Measurements from ENCODE around the gene HUS1. TPM values are rescaled to one million over a fixed set of nuclear protein-coding genes. Genes with fewer than 3 reads are reported as not detected.
A peak's percentile ranks its signal among the peaks of the same experiment; 100 is the strongest.

HUS1 gene
- total and polyA plus RNA-seq, 2 of the 8 experiments (the other 6 are each of a cell fraction or from before 2014, with no cell fraction given): 15.0 to 33.0 TPM

- Histone ChIP-seq H2BK120ac (replicated peaks; ENCODE audit: low read depth, low read length) (no peak overlapping the region), H3K27ac (ENCODE audit: low read depth, low read length) (0 out of 2 replicates have a peak overlapping the region, but pooled peaks have one; percentile 17), H3K4me3 (ENCODE audit: extremely low read depth in 1 of 4, insufficient read depth in 2 of 4, low read depth in 3 of 4, low read length in 4 of 4) (peak overlapping the region; percentile 79 to 80 (median 80)), H4K8ac (ENCODE audit: extremely low read depth, insufficient read depth, low read length) (no peak overlapping the region), H3K9ac (replicated peaks in 1 of 4; ENCODE audit: extremely low read depth in 1 of 4, low read depth in 3 of 4, low read length in 3 of 4) (peak overlapping the region; percentile 0 to 92 (median 64); a peak in 5 of 7 replicates), H3K23me2 (ENCODE audit: low read depth, low read length) (peaks cover 4% of the 10 kb centered on the region; the same call in 1 of the 2 replicates), H3K56ac (replicated peaks; ENCODE audit: insufficient read length, low read depth, low read length) (no peak overlapping the region), H3K79me2 (ENCODE audit: control insufficient read depth in 1 of 2, insufficient read depth in 2 of 2, low read length in 2 of 2) (peaks cover 5 to 13% of the 10 kb centered on the region in 2 experiments), H2BK20ac (ENCODE audit: low read length) (no peak overlapping the region), H4K91ac (replicated peaks; ENCODE audit: insufficient read length, low read length) (no peak overlapping the region), H2BK12ac (ENCODE audit: low read depth, low read length) (no peak overlapping the region), H2AK5ac (ENCODE audit: low read depth, low read length) (no peak overlapping the region), H3K9me3 (ENCODE audit: insufficient read depth in 2 of 2, low read depth in 1 of 2, low read length in 1 of 2) (no peaks in the 10 kb centered on the region), H3K4me2 (ENCODE audit: insufficient read depth in 1 of 2, low read depth in 2 of 2, low read length in 2 of 2) (peak overlapping the region; percentile 71 to 83), H3K27me3 (replicated peaks in 1 of 4; ENCODE audit: control insufficient read depth in 3 of 4, extremely low read depth in 1 of 4, insufficient read depth in 3 of 4, low read length in 3 of 4) (no peaks in the 10 kb centered on the region), H3K79me1 (ENCODE audit: low read depth, low read length) (no peaks in the 10 kb centered on the region; the same call in 1 of the 2 replicates), H2BK15ac (ENCODE audit: low read length) (no peak overlapping the region), H2AFZ (ENCODE audit: low read length) (no peak overlapping the region), H4K5ac (ENCODE audit: insufficient read length, low read depth, low read length) (no peak overlapping the region), H4K20me1 (replicated peaks in 1 of 2; ENCODE audit: control insufficient read depth in 1 of 2, insufficient read depth in 2 of 2, low read length in 2 of 2) (peaks cover 0 to 2% of the 10 kb centered on the region in 2 experiments), H3K4ac (replicated peaks; ENCODE audit: insufficient read length, low read depth, low read length) (no peak overlapping the region), H3K23ac (ENCODE audit: insufficient read length) (no peak overlapping the region), H3K36me3 (ENCODE audit: control insufficient read depth in 2 of 4, insufficient read depth in 4 of 4, low read length in 3 of 4) (peaks cover 13 to 47% (median 31%) of the 10 kb centered on the region in 4 experiments), H2BK5ac (ENCODE audit: low read depth, low read length) (0 out of 2 replicates have a peak overlapping the region, but pooled peaks have one; percentile 98), H3K14ac (ENCODE audit: insufficient read length) (no peak overlapping the region), H3K18ac (ENCODE audit: extremely low read depth, low read length) (no peak overlapping the region), H3K4me1 (replicated peaks in 1 of 4; ENCODE audit: control insufficient read depth in 3 of 4, insufficient read depth in 4 of 4, low read length in 3 of 4) (peaks cover 0 to 4% (median 3%) of the 10 kb centered on the region in 4 experiments; a peak in 3 of 7 replicates)
- WGBS, 2 experiments (ENCODE audit: extremely low coverage in 1 of 2, insufficient coverage in 1 of 2, insufficient read length in 1 of 2, insufficient replicate concordance in 2 of 2, low coverage in 1 of 2, low lambda C conversion rate in 2 of 2, missing lambda C conversion rate in 1 of 2): 34% methylated on average over 4 of the region's 4 CpGs; no CpG with 5 or more reads in 1 of the 2 experiments
- no peak for TF ChIP-seq JUND (IDR thresholded peaks at IDR 0.05; ENCODE audit: low read length)
- peak; percentile 37 for TF ChIP-seq SAP30 (IDR thresholded peaks at IDR 0.05; ENCODE audit: insufficient read depth, insufficient replicate concordance, low read length)
- CTCF ChIA-PET (ENCODE audit: partially characterized antibody): interaction anchor here (1.1 to 1.8 kb wide), 6 partner anchors 9 to 130 kb away, joined by 4 to 16 read pairs (median 6); no protein-coding TSS in a partner anchor
- POLR2A ChIA-PET (ENCODE audit: partially characterized antibody): interaction anchor here (1.0 to 1.9 kb wide), 4 partner anchors 10 to 126 kb away, joined by 3 to 7 read pairs (median 4); no protein-coding TSS in a partner anchor
- DNase-seq (ENCODE audit: low read depth in 1 of 2, low spot score in 2 of 2): no peak
- FAIRE-seq: no peak
These were observed 648 bp downstream of the HUS1 start for GRCh38 chr7:47978790-47979144.
